HepG2 (cell line): ENCODE data around the gene MADCAM1. TPM values are rescaled to one million over a fixed set of nuclear protein-coding genes. Genes with fewer than 3 reads are reported as not detected.

Experiments used
- CHD4 ChIP-seq: fragments of 200-600 bp; sonication (generic); IDR thresholded peaks from 2 replicates; pipeline ENCODE4 v1.7.0; 2017; ENCODE audit warnings: mild to moderate bottlenecking, low read length, borderline replicate concordance
- FOXJ3 ChIP-seq: sonication (generic); formaldehyde crosslinking; IDR thresholded peaks from 2 replicates; pipeline ENCODE4 v1.4.0; 2020; ENCODE audit warnings: missing genetic modification reagents, mild to moderate bottlenecking, borderline replicate concordance
- HHEX ChIP-seq: IDR thresholded peaks from 2 replicates; pipeline ENCODE4 v1.6.1; 2016; ENCODE audit warnings: control low read depth
- HIVEP1 ChIP-seq: sonication (generic); formaldehyde crosslinking; IDR thresholded peaks from 2 replicates; pipeline ENCODE4 v1.4.0; 2020; ENCODE audit warnings: mild to moderate bottlenecking, missing genetic modification reagents
- HOXA5 ChIP-seq: sonication (generic); formaldehyde crosslinking; IDR thresholded peaks from 2 replicates; pipeline ENCODE4 v1.4.0; 2020; ENCODE audit warnings: missing genetic modification reagents
- NCOA1 ChIP-seq: sonication (generic); formaldehyde crosslinking; IDR thresholded peaks from 2 replicates; pipeline ENCODE4 v1.9.0; 2021; ENCODE audit warnings: missing genetic modification reagents
- NFYB ChIP-seq: sonication (generic); formaldehyde crosslinking; IDR thresholded peaks from 2 replicates; pipeline ENCODE4 v1.4.0; 2020; ENCODE audit warnings: missing genetic modification reagents
- NFYC ChIP-seq: IDR thresholded peaks from 2 replicates; pipeline ENCODE4 v1.6.1; 2016; ENCODE audit warnings: missing genetic modification reagents, missing compliant biosample characterization
- PCBP2 ChIP-seq: fragments of 200-400 bp; formaldehyde crosslinking; optimal IDR thresholded peaks from 2 replicates; pipeline ENCODE3; 2018; ENCODE audit warnings: low read length, low read depth; ENCODE audit not compliant: poor library complexity, severe bottlenecking
- RAD51 ChIP-seq: fragments of 450-650 bp; IDR thresholded peaks from 2 replicates; pipeline ENCODE4 v1.6.1; 2016; ENCODE audit warnings: borderline replicate concordance
- RFX5 ChIP-seq: IDR thresholded peaks from 2 replicates; pipeline ENCODE4 v1.6.1; 2011; ENCODE audit warnings: low read depth, low read length, improper control_type of control experiment
- ZBTB2 ChIP-seq: sonication (generic); formaldehyde crosslinking; IDR thresholded peaks from 2 replicates; pipeline ENCODE4 v1.8.0; 2022; ENCODE audit warnings: low read depth, missing genetic modification reagents
- ZBTB39 ChIP-seq: sonication (generic); formaldehyde crosslinking; IDR thresholded peaks from 2 replicates; pipeline ENCODE4 v1.5.0; 2020; ENCODE audit warnings: missing genetic modification reagents
- ZBTB7A ChIP-seq: sonication (generic); formaldehyde crosslinking; IDR thresholded peaks from 2 replicates; pipeline ENCODE4 v1.8.0; 2022; ENCODE audit warnings: mild to moderate bottlenecking, missing genetic modification reagents
- ZFAT ChIP-seq: sonication (generic); formaldehyde crosslinking; conservative IDR thresholded peaks from 2 replicates; pipeline ENCODE4 v1.8.1; 2023; ENCODE audit warnings: missing genetic modification reagents, inconsistent platforms
- ZMAT3 ChIP-seq: sonication (generic); formaldehyde crosslinking; conservative IDR thresholded peaks from 2 replicates; pipeline ENCODE4 v1.7.0; 2021; ENCODE audit warnings: missing genetic modification reagents
- ZNF580 ChIP-seq: IDR thresholded peaks from 2 replicates; pipeline ENCODE4 v1.6.1; 2016; ENCODE audit warnings: low read depth, borderline replicate concordance
- ZNF605 ChIP-seq: sonication (generic); formaldehyde crosslinking; IDR thresholded peaks from 2 replicates; pipeline ENCODE4 v1.8.0; 2022; ENCODE audit warnings: mild to moderate bottlenecking, missing genetic modification reagents
- ZNF839 ChIP-seq: sonication (generic); formaldehyde crosslinking; IDR thresholded peaks from 2 replicates; pipeline ENCODE4 v1.4.0; 2020; ENCODE audit warnings: missing genetic modification reagents, mild to moderate bottlenecking, borderline replicate concordance
- polyA plus RNA-seq, 8 experiments: library from polyadenylated mRNA; depleted of rRNA in 3 of 8; stranded (reverse) in 7 of 8; unstranded in 1 of 8; fragments of >200 nt; fragmentation: Illumina TruSeq in 4 of 8; extraction: Trizol in 4 of 8; gene quantifications; 2 replicates each; pipeline versions ENCODE4 v1.2.1 to v1.2.3, GENCODE V29; 2011 to 2016; ENCODE audit warnings: low read depth in 4 of 8, missing spikeins in 1 of 8, mixed read lengths in 1 of 8; ENCODE audit not compliant: insufficient read depth in 1 of 8
- total RNA-seq, 5 experiments: library from RNA; depleted of rRNA; stranded (reverse); fragments of >200 nt; fragmentation: Illumina TruSeq; extraction: Trizol; gene quantifications; 2 replicates each; pipeline ENCODE4 v1.2.3, GENCODE V29; 2016; ENCODE audit warnings: low read depth in 1 of 5
- TF ChIP-seq, protein P1 (sequence below): sonication (generic); formaldehyde crosslinking; IDR thresholded peaks from 2 replicates; pipeline ENCODE4 v1.8.0; 2022; ENCODE audit warnings: missing genetic modification reagents, low read depth, mild to moderate bottlenecking, borderline replicate concordance
- TF ChIP-seq, protein P2 (sequence below): sonication (generic); formaldehyde crosslinking; IDR thresholded peaks from 2 replicates; pipeline ENCODE4 v1.4.0; 2020; ENCODE audit warnings: mild to moderate bottlenecking, missing genetic modification reagents
- TF ChIP-seq, protein P3 (sequence below): IDR thresholded peaks from 2 replicates; pipeline ENCODE4 v1.6.1; 2012; ENCODE audit warnings: low read length, improper control_type of control experiment

The MADCAM1 gene
- total and polyA plus RNA-seq, 2 of the 13 experiments (the other 11 are each of a cell fraction or from before 2014, with no cell fraction given), result 0.29 to 0.33 TPM

GRCh38 chr19:461721-462551, 34.4 kb upstream of the MADCAM1 start (continued):
- TF ChIP-seq, protein P1, sequence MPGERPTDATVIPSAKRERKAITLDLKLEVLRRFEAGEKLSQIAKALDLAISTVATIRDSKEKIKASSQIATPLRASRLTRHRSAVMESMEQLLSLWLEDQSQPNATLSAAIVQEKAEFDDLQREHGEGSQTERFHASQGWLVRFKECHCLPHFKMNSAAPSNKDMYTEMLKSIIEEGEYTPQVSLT (CRISPR knock-in tag), result no peak
- TF ChIP-seq ZBTB2 (no peak), PCBP2 (no peak), ZFAT (CRISPR knock-in tag) (no peak), RFX5 (no peak), ZNF580 (CRISPR knock-in tag) (peak; percentile 38; the same call in 1 of the 2 replicates), FOXJ3 (CRISPR knock-in tag) (no peak), HIVEP1 (CRISPR knock-in tag) (no peak; the same call in 1 of the 2 replicates), NFYB (CRISPR knock-in tag) (no peak), HOXA5 (CRISPR knock-in tag) (0 out of 2 replicates have a peak, but pooled peaks have one; percentile 17), ZNF605 (CRISPR knock-in tag) (no peak), NCOA1 (no peak), ZBTB39 (no peak; the same call in 1 of the 2 replicates), HHEX (CRISPR knock-in tag) (0 out of 2 replicates have a peak, but pooled peaks have one; percentile 29), ZNF839 (CRISPR knock-in tag) (no peak), CHD4 (no peak), ZBTB7A (CRISPR knock-in tag) (no peak), NFYC (CRISPR knock-in tag) (no peak), RAD51 (no peak), ZMAT3 (CRISPR knock-in tag) (0 out of 2 replicates have a peak, but pooled peaks have one; percentile 62)
- TF ChIP-seq, protein P2, sequence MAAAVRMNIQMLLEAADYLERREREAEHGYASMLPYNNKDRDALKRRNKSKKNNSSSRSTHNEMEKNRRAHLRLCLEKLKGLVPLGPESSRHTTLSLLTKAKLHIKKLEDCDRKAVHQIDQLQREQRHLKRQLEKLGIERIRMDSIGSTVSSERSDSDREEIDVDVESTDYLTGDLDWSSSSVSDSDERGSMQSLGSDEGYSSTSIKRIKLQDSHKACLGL (CRISPR knock-in tag), result peak; percentile 24; the same call in 1 of the 2 replicates
- TF ChIP-seq, protein P3, sequence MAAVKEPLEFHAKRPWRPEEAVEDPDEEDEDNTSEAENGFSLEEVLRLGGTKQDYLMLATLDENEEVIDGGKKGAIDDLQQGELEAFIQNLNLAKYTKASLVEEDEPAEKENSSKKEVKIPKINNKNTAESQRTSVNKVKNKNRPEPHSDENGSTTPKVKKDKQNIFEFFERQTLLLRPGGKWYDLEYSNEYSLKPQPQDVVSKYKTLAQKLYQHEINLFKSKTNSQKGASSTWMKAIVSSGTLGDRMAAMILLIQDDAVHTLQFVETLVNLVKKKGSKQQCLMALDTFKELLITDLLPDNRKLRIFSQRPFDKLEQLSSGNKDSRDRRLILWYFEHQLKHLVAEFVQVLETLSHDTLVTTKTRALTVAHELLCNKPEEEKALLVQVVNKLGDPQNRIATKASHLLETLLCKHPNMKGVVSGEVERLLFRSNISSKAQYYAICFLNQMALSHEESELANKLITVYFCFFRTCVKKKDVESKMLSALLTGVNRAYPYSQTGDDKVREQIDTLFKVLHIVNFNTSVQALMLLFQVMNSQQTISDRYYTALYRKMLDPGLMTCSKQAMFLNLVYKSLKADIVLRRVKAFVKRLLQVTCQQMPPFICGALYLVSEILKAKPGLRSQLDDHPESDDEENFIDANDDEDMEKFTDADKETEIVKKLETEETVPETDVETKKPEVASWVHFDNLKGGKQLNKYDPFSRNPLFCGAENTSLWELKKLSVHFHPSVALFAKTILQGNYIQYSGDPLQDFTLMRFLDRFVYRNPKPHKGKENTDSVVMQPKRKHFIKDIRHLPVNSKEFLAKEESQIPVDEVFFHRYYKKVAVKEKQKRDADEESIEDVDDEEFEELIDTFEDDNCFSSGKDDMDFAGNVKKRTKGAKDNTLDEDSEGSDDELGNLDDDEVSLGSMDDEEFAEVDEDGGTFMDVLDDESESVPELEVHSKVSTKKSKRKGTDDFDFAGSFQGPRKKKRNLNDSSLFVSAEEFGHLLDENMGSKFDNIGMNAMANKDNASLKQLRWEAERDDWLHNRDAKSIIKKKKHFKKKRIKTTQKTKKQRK, result no peak
